Heart left ventricle (tissue), 16 donors: ENCODE measurements around the gene LRP10. TPM values are rescaled to one million over a fixed set of nuclear protein-coding genes. Genes with fewer than 3 reads are reported as not detected.

Experiments used
- ATAC-seq, 4 donors: fragments of 200-7000 bp; cut with Tn5 transposase; one replicate each; pipeline ENCODE4 v1.9.1; 2020 to 2022; ENCODE audit warnings: moderate library complexity in 4 of 4, mild to moderate bottlenecking in 3 of 4, moderate number of reproducible peaks in 1 of 4
- DNase-seq, 5 donors: peaks; one replicate each; pipeline ENCODE4 v3.0.0-alpha.2; 2020
- H3K27ac ChIP-seq, 12 donors: fragments of 200-600 bp; sonication (generic) in 4 of 12; one replicate each; pipeline versions ENCODE4 v1.5.0 to v1.8.0; 2016 to 2022; ENCODE audit warnings: mild to moderate bottlenecking in 2 of 12
- H3K27me3 ChIP-seq, 9 donors: fragments of 200-600 bp; sonication (generic) in 2 of 9; one replicate each; pipeline versions ENCODE4 v1.5.1 to v1.8.0; 2016 to 2022; ENCODE audit warnings: mild to moderate bottlenecking in 3 of 9
- H3K36me3 ChIP-seq, 9 donors: fragments of 200-600 bp; sonication (generic) in 2 of 9; one replicate each; pipeline versions ENCODE4 v1.5.0 to v1.8.0; 2018 to 2022; ENCODE audit warnings: mild to moderate bottlenecking in 2 of 9
- H3K4me1 ChIP-seq, 12 donors: fragments of 200-600 bp; sonication (generic) in 4 of 12; one replicate each; pipeline versions ENCODE4 v1.5.0 to v1.8.0; 2016 to 2022; ENCODE audit warnings: mild to moderate bottlenecking in 3 of 12
- H3K4me3 ChIP-seq, 12 donors: fragments of 200-600 bp; sonication (generic) in 4 of 12; one replicate each; pipeline versions ENCODE4 v1.5.0 to v1.8.0; 2017 to 2022; ENCODE audit warnings: mild to moderate bottlenecking in 9 of 12, moderate library complexity in 4 of 12
- H3K9me3 ChIP-seq, 12 donors: fragments of 200-600 bp; sonication (generic) in 4 of 12; one replicate each; pipeline versions ENCODE4 v1.5.0 to v1.8.0; 2016 to 2022; ENCODE audit warnings: mild to moderate bottlenecking in 1 of 12
- CTCF ChIP-seq, 12 donors: fragments of 200-600 bp; sonication (generic) in 4 of 12; IDR thresholded peaks; one replicate each; pipeline versions ENCODE4 v1.5.0 to v1.8.0; 2018 to 2022; ENCODE audit warnings: antibody characterized with exemption in 12 of 12, mild to moderate bottlenecking in 5 of 12
- POLR2A ChIP-seq, 2 donors: fragments of 450-650 bp; IDR thresholded peaks; one replicate each; pipeline ENCODE4 v1.6.1; 2017; ENCODE audit warnings: antibody characterized with exemption in 2 of 2, mild to moderate bottlenecking in 2 of 2, moderate library complexity in 2 of 2
- WGBS, 4 donors: extraction: QIAGEN DNeasy Blood & Tissue Kit in 2 of 4; methylation state at CpG; one replicate each; pipeline versions ENCODE4 v1.1.5 to v1.1.7; 2013 to 2018; 5-methylcytosine and 5-hydroxymethylcytosine counted together
- intact Hi-C, 10 donors: fragments of 100-400 bp; cut with DNase I; formaldehyde crosslinking; loops; one replicate each; pipeline versions ENCODE4 v1.11.1 to v1.14.2; 2022
- polyA plus RNA-seq, 2 donors: library from polyadenylated mRNA; stranded (reverse); fragments of 200-250 nt; gene quantifications; one replicate each; pipeline ENCODE4 v1.2.3, GENCODE V29; 2013
- total RNA-seq, 9 donors: library from RNA; depleted of rRNA in 2 of 9; stranded (reverse); fragments of >200 nt in 2 of 9; fragmentation: NEBNext Ultra II Directional in 3 of 9; extraction: Animal tissue kit (Norgen Biotek cat#: 25700) in 3 of 9; gene quantifications; one replicate each; pipeline versions ENCODE4 v1.1.0 to v1.2.4, GENCODE V29; 2016 to 2023
- donor health status: ischemic (EF 13 %, LVEDD 7.1; RV severe dilation, severe dysfunction).
- donor health status: healthy with polysubstance abuse.
- donor health status: DM: no; HTN: yes; CAD: no.
- donor health status: DM: no; HTN: no; CAD: no.
- donor health status: ischemic (EF 25% LVEDD 6.9; RV normal size, moderate dysfunction).
- donor health status: ischemic (EF 25% LVEDD 5.7; RV mildly dilated, moderate dysfunction).
- donor health status: healthy.
- donor health status: DM: yes; HTN: yes; CAD: no.
- donor health status: ischemic (EF 35%, LVEDD 5.7; RV mildly dilated, moderate dysfunction).
- donor health status: nonischemic (EF 11% LVEDD 7.7; RV severe dilation, severe dysfunction).
- donor health status: DM: yes; HTN: yes; CAD: no.
- donor health status: PGD.
- donor health status: ischemic (EF 29% LVEDD 5.4; RV normal size, mild dysfunction).
- donor health status: nonischemic (EF 23%, LVEDD 6.1; RV moderate dilation, normal function).

The LRP10 gene
- total and polyA plus RNA-seq, 11 donors: 11.0 to 128 (median 64.5) TPM

- no peak overlapping the region for H3K4me3 ChIP-seq
- intact Hi-C loops: loop anchor here in 3 of 10 donors (5.0 to 10.0 kb wide), 2 partner anchors 44 to 81 kb away; partner anchors contain the start of genes LRP10 (in 2 of the 3) and MMP14 (in 1 of the 3)
- H3K9me3 ChIP-seq: no peaks in the 10 kb centered on the region
- 78 to 88% (median 84%) methylated on average over 8 of the region's 8 CpGs for WGBS, 4 donors
- H3K27ac ChIP-seq: peak overlapping the region in 2 of 12 donors; percentile 19 to 98
- peaks cover 0 to 53% (median 21%) of the 10 kb centered on the region in 9 donors for H3K36me3 ChIP-seq
- ATAC-seq (no peak), DNase-seq (peak in 1 of 5 donors; percentile 35)
- peaks cover 0 to 51% (median 24%) of the 10 kb centered on the region in 12 donors for H3K4me1 ChIP-seq
- TF ChIP-seq CTCF (IDR thresholded peaks at IDR 0.05) (no peak), POLR2A (IDR thresholded peaks at IDR 0.05) (no peak)
- no peaks in the 10 kb centered on the region for H3K27me3 ChIP-seq
Measured at GRCh38 chr14:22915886-22916521, 44.5 kb downstream of the LRP10 start.

GRCh38 chr14:22918804-22919600 is 47.5 kb downstream of the LRP10 start, which contains the start of gene RBM23:
TSS of gene RBM23 (minus strand) at chr14:22919149.
- no peak for TF ChIP-seq CTCF (IDR thresholded peaks at IDR 0.05)
- peak; percentile 72 to 83 for TF ChIP-seq POLR2A (IDR thresholded peaks at IDR 0.05)
- peak within 1 kb of the TSS; percentile 87 to 100 (median 95) for H3K27ac ChIP-seq
- peak within 1 kb of the TSS; percentile 55 to 94 (median 75) for H3K4me3 ChIP-seq
- H3K36me3 ChIP-seq: peaks cover 0 to 58% (median 43%) of the 10 kb centered on the region in 9 donors
- ATAC-seq (peak; percentile 92 to 96 (median 94)), DNase-seq (peak; percentile 100)
- no peaks in the 10 kb centered on the region for H3K9me3 ChIP-seq
- intact Hi-C loops: loop anchor here in 4 of 10 donors (1.0 to 10.0 kb wide), 3 partner anchors 10 to 84 kb away; partner anchors contain the start of genes LRP10 (in 2 of the 4), PRMT5 (in 2 of the 4) and MMP14 (in 1 of the 4)
- WGBS, 4 donors: 0 to 1% (median 0%) methylated on average over 45 to 46 of the region's 46 CpGs
- H3K27me3 ChIP-seq: no peaks in the 10 kb centered on the region
- H3K4me1 ChIP-seq: peaks cover 0 to 55% (median 24%) of the 10 kb centered on the region in 12 donors

- intact Hi-C loops: loop anchor here in 4 of 10 donors (1.0 to 10.0 kb wide), 3 partner anchors 10 to 85 kb away; partner anchors contain the start of genes LRP10 (in 2 of the 4), PRMT5 (in 2 of the 4) and MMP14 (in 1 of the 4)
- no peak for DNase-seq
- Histone ChIP-seq H3K27me3 (no peaks in the 10 kb centered on the region), H3K4me1 (peaks cover 0 to 54% (median 24%) of the 10 kb centered on the region in 12 donors), H3K9me3 (no peaks in the 10 kb centered on the region), H3K27ac (peak overlapping the region; percentile 24 to 100 (median 92)), H3K36me3 (peaks cover 0 to 61% (median 45%) of the 10 kb centered on the region in 9 donors), H3K4me3 (peak overlapping the region in 11 of 12 donors; percentile 14 to 94 (median 74))
- ATAC-seq: peak in 3 of 4 donors; percentile 0 to 8 (median 4)
- no peak for TF ChIP-seq POLR2A (IDR thresholded peaks at IDR 0.05)
- WGBS, 4 donors: 8 to 13% (median 9%) methylated on average over 9 to 10 of the region's 10 CpGs
Measured at GRCh38 chr14:22919601-22919921, 48.0 kb downstream of the LRP10 start.

GRCh38 chr14:22920697-22921096 is 49.2 kb downstream of the LRP10 start:
- Histone ChIP-seq H3K36me3 (peaks cover 0 to 68% (median 55%) of the 10 kb centered on the region in 9 donors), H3K27me3 (no peaks in the 10 kb centered on the region), H3K4me3 (no peak overlapping the region), H3K4me1 (peaks cover 0 to 43% (median 24%) of the 10 kb centered on the region in 12 donors), H3K9me3 (no peaks in the 10 kb centered on the region), H3K27ac (peak overlapping the region in 8 of 12 donors; percentile 37 to 100 (median 92))
- TF ChIP-seq CTCF (IDR thresholded peaks at IDR 0.05) (no peak), POLR2A (IDR thresholded peaks at IDR 0.05) (no peak)
- 50 to 69% (median 59%) methylated on average over 6 of the region's 6 CpGs for WGBS, 4 donors
- ATAC-seq (peak in 3 of 4 donors; percentile 11 to 48 (median 35)), DNase-seq (peak in 4 of 5 donors; percentile 27 to 70 (median 41))
- intact Hi-C loops: no loop called here
